Endodermal cell (in vitro differentiated cells): ENCODE data around the gene KLLN. TPM values are rescaled to one million over a fixed set of nuclear protein-coding genes. Genes with fewer than 3 reads are reported as not detected.
"Not testable (repeated sequence)": the region's sequence is repeated elsewhere in the genome, so short reads cannot be mapped to it uniquely, and the experiment has no call there.

Experiments used
- DNase-seq: peaks from one replicate; pipeline ENCODE4 v3.0.0-alpha.2; 2017
- H3K27ac ChIP-seq: 2 replicates; pipeline ENCODE4 v1.5.1; 2013; ENCODE audit warnings: mild to moderate bottlenecking, low read depth, low read length, moderate library complexity
- H3K27me3 ChIP-seq: 2 replicates; pipeline ENCODE4 v1.6.1; 2013; ENCODE audit warnings: mild to moderate bottlenecking, low read length, moderate library complexity; ENCODE audit not compliant: insufficient read depth, control insufficient read depth, poor library complexity, severe bottlenecking
- H3K36me3 ChIP-seq: 2 replicates; pipeline ENCODE4 v1.7.0; 2013; ENCODE audit warnings: mild to moderate bottlenecking, low read length, moderate library complexity; ENCODE audit not compliant: control insufficient read depth, insufficient read depth
- H3K4me1 ChIP-seq: one replicate; pipeline ENCODE4 v1.7.0; 2013; ENCODE audit warnings: low read length; ENCODE audit not compliant: control insufficient read depth, insufficient read depth
- H3K4me3 ChIP-seq: 2 replicates; pipeline ENCODE4 v1.5.1; 2013; ENCODE audit warnings: mild to moderate bottlenecking, low read length, moderate library complexity
- H3K9ac ChIP-seq: 2 replicates; pipeline ENCODE4 v1.6.1; 2013; ENCODE audit warnings: mild to moderate bottlenecking, low read length, moderate library complexity; ENCODE audit not compliant: poor library complexity, severe bottlenecking; ENCODE audit errors: extremely low read depth
- H3K9me3 ChIP-seq: 2 replicates; pipeline ENCODE4 v1.6.1; 2013; ENCODE audit warnings: mild to moderate bottlenecking, low read length, moderate library complexity; ENCODE audit not compliant: control insufficient read depth
- H3K27ac Mint-ChIP-seq: 2 replicates; pipeline ENCODE4 v1.8.0; 2020; ENCODE audit warnings: mixed read lengths
- H3K27me3 Mint-ChIP-seq: 2 replicates; pipeline ENCODE4 v1.8.0; 2021; ENCODE audit warnings: mild to moderate bottlenecking, mixed read lengths; ENCODE audit not compliant: insufficient read depth
- H3K36me3 Mint-ChIP-seq: 2 replicates; pipeline ENCODE4 v1.8.0; 2020; ENCODE audit warnings: low read depth, mixed read lengths
- H3K4me1 Mint-ChIP-seq: 2 replicates; pipeline ENCODE4 v1.8.0; 2020; ENCODE audit warnings: mixed read lengths
- H3K4me3 Mint-ChIP-seq: 2 replicates; pipeline ENCODE4 v1.8.0; 2020; ENCODE audit warnings: mild to moderate bottlenecking, moderate library complexity, mixed read lengths
- H3K9me3 Mint-ChIP-seq: 2 replicates; pipeline ENCODE4 v1.8.0; 2020; ENCODE audit warnings: mild to moderate bottlenecking, mixed read lengths
- CTCF ChIP-seq: fragments of 200-600 bp; sonication (generic); conservative IDR thresholded peaks from 2 replicates; pipeline ENCODE4 v1.5.0; 2021; ENCODE audit warnings: antibody characterized with exemption, mild to moderate bottlenecking
- WGBS, 2 experiments: methylation state at CpG; one replicate each; pipeline versions ENCODE4 v1.1.5 to v1.1.7; 2013; ENCODE audit warnings: missing lambda C conversion rate in 2 of 2, mixed read lengths in 1 of 2; ENCODE audit not compliant: insufficient coverage in 1 of 2, insufficient read length in 1 of 2; 5-methylcytosine and 5-hydroxymethylcytosine counted together
- total RNA-seq, 2 donors: library from RNA; stranded (reverse); fragmentation: NEBNext Ultra II Directional in 1 of 2; extraction: Animal tissue kit (Norgen Biotek cat#: 25700) in 1 of 2; gene quantifications; 2 replicates in 1 of 2; 3 replicates in 1 of 2; pipeline ENCODE4 v1.2.1, GENCODE V29; 2021

The KLLN gene
- total RNA-seq, 2 donors from 2014 or later, result 0.49 to 0.51 TPM

- H3K4me1 ChIP-seq, result peaks cover 9% of the 10 kb centered on the region
- no peak for TF ChIP-seq CTCF
- no peak for DNase-seq
- WGBS, 2 experiments, result 11 to 22% methylated on average over 4 of the region's 4 CpGs
- no peaks in the 10 kb centered on the region for H3K27me3 ChIP-seq
- peak overlapping the region; percentile 95 for H3K4me3 ChIP-seq
- Mint-ChIP-seq H3K4me1 (peaks cover 36% of the 10 kb centered on the region), H3K4me3 (peak overlapping the region; percentile 90), H3K27me3 (peaks cover 4% of the 10 kb centered on the region), H3K36me3 (peaks cover 6% of the 10 kb centered on the region), H3K27ac (no peak overlapping the region), H3K9me3 (no peaks in the 10 kb centered on the region)
- no peaks in the 10 kb centered on the region for H3K9me3 ChIP-seq
- H3K36me3 ChIP-seq, result no peaks in the 10 kb centered on the region
- peak overlapping the region; percentile 36 for H3K9ac ChIP-seq
- no peak overlapping the region for H3K27ac ChIP-seq
Observed at GRCh38 chr10:87865241-87865881, 2.0 kb upstream of the KLLN start.

GRCh38 chr10:87864496-87865059 lies 1.2 kb upstream of the KLLN start:
- H3K27ac ChIP-seq, result peak overlapping the region; percentile 0

GRCh38 chr10:87863951-87864495 lies 690 bp upstream of the KLLN start:
- Mint-ChIP-seq H3K27ac (peak overlapping the region; percentile 86), H3K4me3 (peak overlapping the region; percentile 90), H3K4me1 (peaks cover 36% of the 10 kb centered on the region)
- not testable (repeated sequence) for H3K9me3 ChIP-seq, H3K4me1 ChIP-seq, H3K36me3 Mint-ChIP-seq, H3K9me3 Mint-ChIP-seq, H3K27me3 Mint-ChIP-seq, H3K27me3 ChIP-seq, H3K36me3 ChIP-seq
- peak overlapping the region; percentile 95 for H3K4me3 ChIP-seq
- DNase-seq, result peak; percentile 65
- peak overlapping the region; percentile 88 for H3K9ac ChIP-seq
- H3K27ac ChIP-seq, result peak overlapping the region; percentile 90
- WGBS, 2 experiments, result 0% methylated on average over 1 to 47 of the region's 47 CpGs

More at GRCh38 chr10:87864496-87865059, 1.2 kb upstream of the KLLN start:
- no peaks in the 10 kb centered on the region for H3K36me3 ChIP-seq
- no peak for TF ChIP-seq CTCF
- Mint-ChIP-seq H3K9me3 (no peaks in the 10 kb centered on the region), H3K36me3 (peaks cover 6% of the 10 kb centered on the region), H3K27me3 (peaks cover 5% of the 10 kb centered on the region), H3K27ac (peak overlapping the region; percentile 86), H3K4me3 (peak overlapping the region; percentile 90), H3K4me1 (peaks cover 36% of the 10 kb centered on the region)
- H3K9ac ChIP-seq, result peak overlapping the region; percentile 36
- DNase-seq, result peak; percentile 48
- H3K9me3 ChIP-seq, result no peaks in the 10 kb centered on the region
- H3K4me1 ChIP-seq, result peaks cover 9% of the 10 kb centered on the region
- no peaks in the 10 kb centered on the region for H3K27me3 ChIP-seq
- H3K4me3 ChIP-seq, result peak overlapping the region; percentile 95
- WGBS, 2 experiments, result 0% methylated on average over 11 to 16 of the region's 16 CpGs
